ENCODE data around the gene TMEM45A. TPM values are rescaled to one million over a fixed set of nuclear protein-coding genes. Genes with fewer than 3 reads are reported as not detected.

The TMEM45A gene
- total RNA-seq, 4 donors from 2014 or later: 9.4 to 36.5 (median 14.0) TPM

DNA sequence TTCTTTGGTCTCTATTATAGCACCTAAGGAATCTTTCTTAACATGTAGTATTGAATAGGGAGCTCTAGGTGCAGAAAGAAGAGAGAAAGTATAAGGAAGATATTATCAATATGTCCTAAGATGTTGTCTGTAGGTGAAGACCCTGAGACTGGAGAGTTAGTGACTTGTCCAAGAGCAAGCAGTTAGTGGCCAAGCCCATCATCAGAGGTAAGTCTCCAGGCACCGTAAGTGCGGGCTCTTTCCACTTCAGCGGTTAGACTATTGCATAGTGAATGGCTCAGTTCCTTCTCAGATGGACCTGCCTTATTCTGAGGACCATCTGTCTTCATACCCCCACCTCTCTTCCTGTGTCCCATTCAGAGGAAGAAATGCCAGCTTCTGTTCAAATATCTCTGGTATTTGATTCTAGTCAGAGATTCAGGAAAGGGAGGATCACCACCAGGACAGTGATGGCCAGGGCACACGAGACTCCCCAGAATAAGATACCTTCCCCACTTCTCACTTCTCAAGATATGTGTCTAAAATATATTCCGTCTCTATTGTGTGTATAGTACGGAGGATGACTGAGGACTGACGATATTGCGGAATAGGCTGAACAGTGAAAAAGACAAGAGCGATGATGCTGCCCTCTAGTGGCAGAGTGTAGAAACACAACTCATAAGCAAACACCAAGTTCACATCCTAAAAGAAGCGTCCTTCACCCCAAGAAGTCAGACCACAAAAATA lies 97.9 kb downstream of the TMEM45A start:
- Histone ChIP-seq H3K4me3 (no peak overlapping the region), H3K4me1 (peaks cover 0 to 3% (median 0%) of the 10 kb centered on the region in 4 donors), H3K36me3 (no peaks in the 10 kb centered on the region), H3K27ac (no peak overlapping the region), H3K27me3 (no peaks in the 10 kb centered on the region), H3K9me3 (no peaks in the 10 kb centered on the region)
- DNase-seq (ENCODE audit: low spot score in 2 of 2): peak in 1 of 2 donors; percentile 74
- TF ChIP-seq, protein P1, sequence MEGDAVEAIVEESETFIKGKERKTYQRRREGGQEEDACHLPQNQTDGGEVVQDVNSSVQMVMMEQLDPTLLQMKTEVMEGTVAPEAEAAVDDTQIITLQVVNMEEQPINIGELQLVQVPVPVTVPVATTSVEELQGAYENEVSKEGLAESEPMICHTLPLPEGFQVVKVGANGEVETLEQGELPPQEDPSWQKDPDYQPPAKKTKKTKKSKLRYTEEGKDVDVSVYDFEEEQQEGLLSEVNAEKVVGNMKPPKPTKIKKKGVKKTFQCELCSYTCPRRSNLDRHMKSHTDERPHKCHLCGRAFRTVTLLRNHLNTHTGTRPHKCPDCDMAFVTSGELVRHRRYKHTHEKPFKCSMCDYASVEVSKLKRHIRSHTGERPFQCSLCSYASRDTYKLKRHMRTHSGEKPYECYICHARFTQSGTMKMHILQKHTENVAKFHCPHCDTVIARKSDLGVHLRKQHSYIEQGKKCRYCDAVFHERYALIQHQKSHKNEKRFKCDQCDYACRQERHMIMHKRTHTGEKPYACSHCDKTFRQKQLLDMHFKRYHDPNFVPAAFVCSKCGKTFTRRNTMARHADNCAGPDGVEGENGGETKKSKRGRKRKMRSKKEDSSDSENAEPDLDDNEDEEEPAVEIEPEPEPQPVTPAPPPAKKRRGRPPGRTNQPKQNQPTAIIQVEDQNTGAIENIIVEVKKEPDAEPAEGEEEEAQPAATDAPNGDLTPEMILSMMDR (IDR thresholded peaks at IDR 0.05): peak; percentile 81 to 88 (median 82)
- TF ChIP-seq EP300 (IDR thresholded peaks at IDR 0.05) (peak in 1 of 2 donors; percentile 32), POLR2A (IDR thresholded peaks at IDR 0.05) (no peak)
- 26 to 32% methylated on average over 10 of the region's 10 CpGs for WGBS, 2 donors

DNA sequence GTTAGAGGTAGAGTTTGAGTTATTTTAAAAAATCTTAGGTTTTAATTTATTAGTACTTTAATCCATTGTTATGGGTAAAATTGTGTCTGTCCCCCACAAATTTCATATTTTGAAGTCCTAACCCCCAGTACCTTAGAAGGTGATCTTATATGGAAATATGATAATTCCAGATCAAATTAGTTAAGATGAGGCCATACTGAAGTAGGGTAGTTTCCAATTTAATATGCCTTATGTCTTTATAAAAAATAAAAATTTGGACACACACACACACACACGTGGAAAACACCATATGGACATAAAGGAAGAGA lies 98.4 kb downstream of the TMEM45A start:
- DNase-seq (ENCODE audit: low spot score in 2 of 2): no peak
- H3K4me3 ChIP-seq: no peak overlapping the region
- TF ChIP-seq, protein P1 (IDR thresholded peaks at IDR 0.05): no peak
- TF ChIP-seq POLR2A (IDR thresholded peaks at IDR 0.05) (no peak), EP300 (IDR thresholded peaks at IDR 0.05) (no peak)
- WGBS, 2 donors: 27 to 41% methylated on average over 1 of the region's 1 CpG
- no peaks in the 10 kb centered on the region for H3K36me3 ChIP-seq
- peaks cover 0 to 3% (median 0%) of the 10 kb centered on the region in 4 donors for H3K4me1 ChIP-seq
- H3K9me3 ChIP-seq: no peaks in the 10 kb centered on the region
- no peaks in the 10 kb centered on the region for H3K27me3 ChIP-seq
- no peak overlapping the region for H3K27ac ChIP-seq

DNA sequence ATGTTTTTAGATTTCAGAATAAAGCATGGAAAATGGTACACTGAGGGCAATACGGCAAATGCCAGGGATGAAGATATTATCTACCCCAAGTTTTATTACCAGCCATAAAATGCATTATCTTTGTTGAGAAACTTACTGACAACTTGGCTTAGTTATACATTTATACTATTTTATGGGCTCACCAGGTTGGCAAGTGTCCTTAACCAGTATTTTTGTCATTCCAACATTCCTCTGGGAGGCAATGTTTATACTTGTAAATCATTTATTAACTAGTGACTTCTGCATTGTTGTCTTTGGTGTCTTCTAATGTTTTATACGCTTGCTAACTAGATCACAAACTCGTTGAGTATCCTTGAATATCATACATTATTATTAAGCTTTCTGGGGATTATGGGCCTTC lies 99.0 kb downstream of the TMEM45A start:
- TF ChIP-seq EP300 (IDR thresholded peaks at IDR 0.05) (no peak), POLR2A (IDR thresholded peaks at IDR 0.05) (no peak)
- TF ChIP-seq, protein P1 (IDR thresholded peaks at IDR 0.05): no peak
- H3K36me3 ChIP-seq: no peaks in the 10 kb centered on the region
- DNase-seq (ENCODE audit: low spot score in 2 of 2): no peak
- H3K4me3 ChIP-seq: no peak overlapping the region
- no peak overlapping the region for H3K27ac ChIP-seq
- no peaks in the 10 kb centered on the region for H3K27me3 ChIP-seq
- H3K9me3 ChIP-seq: no peaks in the 10 kb centered on the region
- WGBS, 2 donors: 63 to 79% methylated on average over 3 of the region's 3 CpGs
- H3K4me1 ChIP-seq: peaks cover 0 to 3% (median 0%) of the 10 kb centered on the region in 4 donors

DNA sequence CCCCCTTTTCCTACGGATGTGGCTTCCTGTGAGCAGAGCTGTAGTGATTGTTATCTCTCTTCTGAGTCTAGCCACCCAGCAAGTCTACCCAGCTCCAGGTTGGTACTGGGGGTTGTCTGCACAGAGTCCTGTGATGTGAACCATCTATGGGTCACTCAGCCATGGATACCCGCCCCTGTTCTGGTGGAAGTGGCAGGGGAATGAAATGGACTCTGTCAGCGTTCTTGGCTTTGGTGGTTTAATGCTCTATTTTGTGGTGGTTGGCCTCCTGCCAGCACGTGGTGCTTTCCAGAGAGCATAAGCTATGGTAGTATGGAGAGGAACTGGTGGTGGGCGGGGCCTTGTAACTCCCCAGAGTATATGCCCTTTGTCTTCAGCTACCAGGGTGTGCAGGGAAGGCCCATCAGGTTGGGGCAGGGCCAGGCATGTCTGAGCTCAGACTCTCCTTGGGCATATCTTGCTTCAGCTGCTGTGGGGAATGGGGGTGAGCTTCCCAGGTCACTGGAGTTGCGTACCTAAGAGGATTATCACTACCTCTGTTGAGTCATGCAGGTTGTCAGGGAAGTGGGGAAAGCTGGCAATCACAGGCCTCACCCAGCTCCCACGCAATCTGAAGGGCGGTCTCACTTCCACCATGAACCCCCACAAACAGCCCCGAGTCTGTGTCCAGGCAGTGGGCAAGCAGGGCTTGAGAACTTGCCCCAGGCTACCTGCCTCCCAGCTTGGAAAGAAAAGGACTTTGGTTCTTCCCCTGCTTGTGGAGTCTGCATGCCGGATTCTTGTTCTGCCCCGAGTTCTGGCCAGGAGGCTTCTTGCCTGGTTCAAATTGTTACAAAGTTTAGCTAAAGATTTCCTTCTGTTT lies 108.0 kb downstream of the TMEM45A start:
- Histone ChIP-seq H3K27ac (no peak overlapping the region), H3K9me3 (no peaks in the 10 kb centered on the region), H3K36me3 (no peaks in the 10 kb centered on the region), H3K4me3 (no peak overlapping the region), H3K27me3 (no peaks in the 10 kb centered on the region), H3K4me1 (peaks cover 0 to 16% (median 7%) of the 10 kb centered on the region in 4 donors)
- DNase-seq (ENCODE audit: low spot score in 2 of 2): no peak
- 74 to 77% methylated on average over 11 of the region's 11 CpGs for WGBS, 2 donors
- TF ChIP-seq POLR2A (IDR thresholded peaks at IDR 0.05): no peak

DNA sequence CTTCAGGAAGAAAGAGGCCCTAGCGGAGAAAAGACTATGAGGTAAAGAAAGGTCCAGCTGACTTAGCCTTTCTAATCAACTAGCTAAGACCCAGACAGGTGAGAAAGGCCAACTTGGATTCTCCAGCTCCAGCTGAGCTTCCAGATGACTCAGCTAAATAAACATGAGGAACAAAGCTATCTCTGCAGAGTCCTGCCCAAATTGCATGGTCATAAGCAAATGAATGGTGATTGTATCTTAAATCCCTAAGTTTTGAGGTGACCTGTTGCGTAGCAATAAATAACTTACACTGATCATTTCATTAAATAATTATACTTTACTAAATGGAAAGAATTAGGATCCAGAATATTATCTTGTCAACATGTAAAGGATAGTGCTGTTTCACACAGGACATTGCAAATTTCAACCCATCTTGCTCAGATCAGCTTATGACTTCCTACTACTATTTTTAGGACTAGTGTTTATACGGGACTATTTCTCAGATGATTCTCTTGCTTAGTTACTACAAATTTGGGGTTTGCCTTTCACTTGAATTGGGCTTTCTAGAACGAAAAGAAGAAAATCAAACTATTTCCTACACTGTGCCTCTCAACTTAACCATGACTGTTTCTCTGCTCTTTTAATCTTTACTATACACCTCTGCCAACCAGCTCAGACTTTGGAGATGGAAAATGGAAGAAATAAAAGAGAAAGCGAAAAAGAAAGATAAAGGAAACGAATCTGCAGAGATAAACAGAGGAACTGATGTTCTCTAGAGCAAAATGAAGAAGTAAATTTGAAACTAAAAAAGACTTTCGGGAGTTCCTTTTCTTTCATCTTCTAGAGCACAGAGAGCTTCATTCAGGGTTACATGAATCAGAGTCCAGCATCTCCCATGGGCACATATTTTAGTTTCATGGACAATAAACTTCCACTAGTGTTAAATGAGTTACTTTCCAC lies 110.4 kb downstream of the TMEM45A start:
- Histone ChIP-seq H3K27me3 (no peaks in the 10 kb centered on the region), H3K4me1 (peaks cover 0 to 16% (median 7%) of the 10 kb centered on the region in 4 donors), H3K27ac (peak overlapping the region in 3 of 4 donors; percentile 34 to 43 (median 37)), H3K36me3 (no peaks in the 10 kb centered on the region), H3K9me3 (no peaks in the 10 kb centered on the region), H3K4me3 (peak overlapping the region in 2 of 4 donors; percentile 16 to 19)
- 51 to 55% methylated on average over 7 of the region's 7 CpGs for WGBS, 2 donors
- TF ChIP-seq, protein P1 (IDR thresholded peaks at IDR 0.05): no peak
- no peak for TF ChIP-seq EP300 (IDR thresholded peaks at IDR 0.05)
- TF ChIP-seq POLR2A (IDR thresholded peaks at IDR 0.05): no peak
- no peak for DNase-seq (ENCODE audit: low spot score in 2 of 2)

Data from tibial nerve (tissue), 4 donors.